GM18498 (cell line): Measurements from ENCODE around the gene AGAP1.

Experiments
- ATAC-seq: cut with Tn5 transposase; IDR thresholded peaks from one replicate; pipeline ENCODE4 v1.9.1; 2021; ENCODE audit warnings: mild to moderate bottlenecking, moderate library complexity; ENCODE audit not compliant: unreplicated experiment

The AGAP1 gene

DNA sequence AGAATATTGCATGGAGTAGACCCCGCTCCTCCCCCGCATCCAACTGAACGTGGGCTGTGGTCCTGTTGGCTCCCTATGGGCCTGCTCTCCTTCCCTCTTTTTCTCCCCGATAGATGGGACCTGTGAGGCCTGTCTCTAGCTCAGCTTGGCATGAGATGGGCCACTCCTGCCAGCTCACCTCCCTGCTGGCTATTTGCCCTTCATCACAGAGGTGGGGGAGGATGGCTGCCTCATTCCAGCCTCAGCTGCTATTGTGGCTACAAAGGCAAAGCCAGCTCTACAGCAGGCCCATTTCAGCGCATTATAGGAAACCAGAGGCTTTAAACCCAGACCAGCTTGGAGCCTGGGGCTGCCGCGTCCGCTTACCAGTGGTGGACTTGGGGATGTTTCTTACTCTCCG, 360.4 kb downstream of the AGAP1 start:
- ATAC-seq, result no peak

DNA sequence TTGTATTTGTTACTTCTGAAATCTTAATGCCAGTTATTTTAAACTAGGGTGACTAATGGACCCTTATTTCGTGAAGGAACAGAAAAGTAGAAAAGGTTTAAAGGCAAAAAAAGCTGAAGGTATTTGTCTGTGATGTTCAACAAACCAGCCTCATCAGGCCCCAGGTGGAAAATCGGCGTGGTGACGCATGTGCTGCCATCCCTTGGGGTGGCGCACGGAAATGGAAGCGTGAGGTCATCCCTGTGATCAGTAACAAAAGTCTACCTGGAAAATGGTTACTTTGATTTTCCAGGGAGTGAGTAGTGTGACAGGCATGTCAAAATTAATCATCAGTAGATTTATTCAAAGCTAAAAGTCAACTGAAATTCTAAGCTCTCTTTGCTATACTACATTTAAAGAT, 361.2 kb downstream of the AGAP1 start:
- ATAC-seq, result no peak

DNA sequence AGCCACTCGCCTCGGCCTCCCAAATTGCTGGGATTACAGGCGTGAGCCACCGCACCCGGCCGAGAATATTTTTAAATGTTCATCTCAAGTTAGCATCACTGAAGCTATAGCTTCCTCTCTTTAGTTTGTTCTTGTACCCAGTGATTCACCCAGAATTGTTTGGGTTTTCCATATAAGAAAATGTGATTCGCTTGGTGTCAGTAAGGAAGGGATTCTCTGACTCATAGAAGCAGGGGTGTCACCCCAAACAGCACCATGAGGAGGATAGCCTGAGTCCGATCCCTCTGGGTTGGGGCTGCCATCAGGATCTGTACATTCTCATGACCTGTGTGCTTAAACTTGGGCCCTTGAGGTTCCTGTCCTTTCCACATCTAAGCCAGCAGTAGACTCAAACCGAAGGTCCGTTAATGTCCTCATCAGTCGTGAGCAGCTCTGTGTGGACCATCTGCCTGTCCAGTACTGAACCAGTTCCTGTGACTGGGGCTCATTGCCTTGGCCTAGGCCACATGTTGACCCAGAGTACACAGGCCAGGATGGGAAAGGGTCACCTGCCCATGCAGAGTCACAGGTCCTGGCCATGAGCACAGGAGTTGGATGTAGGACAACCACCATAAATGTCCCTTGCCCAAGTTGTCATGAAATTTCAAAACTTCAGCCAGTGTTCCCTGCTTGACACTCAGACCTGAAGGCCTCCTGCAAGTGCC, 362.5 kb downstream of the AGAP1 start:
- ATAC-seq, result no peak

DNA sequence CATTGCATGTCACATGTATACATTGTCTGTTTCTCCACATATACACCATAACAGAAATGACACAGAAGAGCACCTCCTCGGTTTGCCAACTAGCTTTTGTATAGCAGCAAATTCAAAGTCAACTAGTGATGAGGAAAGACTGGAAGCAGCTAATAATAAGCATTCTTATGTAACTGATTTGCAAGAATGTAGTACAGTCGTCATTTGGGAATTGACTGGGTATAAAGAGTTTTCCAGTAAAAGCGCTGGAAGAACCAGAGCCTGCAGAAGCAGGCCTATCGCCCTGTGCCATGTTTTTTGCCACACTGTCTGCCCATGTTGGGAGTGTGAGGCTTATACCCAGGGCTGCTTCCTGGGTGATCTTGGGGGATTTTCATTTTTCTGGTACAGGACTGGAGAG, 363.8 kb downstream of the AGAP1 start:
- no peak for ATAC-seq

DNA sequence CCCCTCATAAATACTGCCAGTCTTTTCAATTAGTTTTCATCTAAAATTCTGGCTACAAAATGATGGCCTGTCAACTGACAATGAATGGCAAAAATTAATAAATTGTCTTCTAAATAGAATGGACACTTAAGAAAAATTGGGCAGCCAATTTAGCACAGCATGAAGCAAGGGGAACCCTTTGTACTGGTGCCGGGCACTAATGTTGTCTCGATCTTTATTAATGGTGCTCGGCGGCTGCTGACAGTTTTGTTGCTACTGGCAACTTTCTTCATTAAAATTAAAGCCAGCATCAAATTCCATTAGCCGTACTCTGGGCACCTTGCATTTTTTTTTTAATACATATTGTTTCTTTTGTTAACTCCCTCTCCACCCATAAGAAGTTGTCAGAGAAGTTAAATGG, 365.0 kb downstream of the AGAP1 start:
- no peak for ATAC-seq

DNA sequence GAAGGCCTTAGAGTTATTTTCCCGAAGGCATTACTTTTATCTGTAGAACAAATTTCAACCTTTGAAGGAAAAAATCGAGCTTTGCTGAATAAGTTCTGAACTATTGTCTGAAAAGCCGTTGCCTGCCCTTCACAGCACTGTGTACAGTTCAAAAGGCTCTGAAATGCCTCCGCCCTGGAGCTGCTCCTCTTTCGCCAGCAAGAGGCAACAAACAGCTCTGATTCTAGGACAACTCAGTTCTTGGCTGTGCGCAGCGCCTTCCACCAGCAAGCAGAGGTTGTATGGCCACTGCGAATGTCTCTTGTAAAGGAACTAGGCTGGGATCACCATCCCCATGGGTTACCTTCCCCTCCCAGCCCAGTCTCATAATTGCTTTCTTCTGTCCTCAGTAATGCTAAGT, 365.8 kb downstream of the AGAP1 start:
- ATAC-seq, result no peak

DNA sequence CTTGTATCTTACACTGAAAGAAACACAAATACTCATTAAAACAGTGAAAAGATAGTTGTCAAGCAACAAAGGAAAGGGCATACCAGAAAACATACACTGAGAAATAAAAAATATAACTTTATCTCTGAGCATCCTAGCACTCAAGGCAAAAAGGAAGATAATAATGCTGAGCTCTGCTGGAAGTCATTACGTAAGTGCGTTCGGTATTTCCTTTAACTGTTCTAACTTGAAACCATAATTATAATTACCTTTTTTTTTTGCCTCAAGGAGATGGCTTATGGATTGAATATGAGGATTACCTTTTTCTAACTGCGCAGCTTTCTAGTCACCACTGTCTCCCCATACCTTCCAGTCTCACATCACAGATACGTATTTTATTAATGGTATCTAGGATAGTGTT, 366.3 kb downstream of the AGAP1 start:
- no peak for ATAC-seq

DNA sequence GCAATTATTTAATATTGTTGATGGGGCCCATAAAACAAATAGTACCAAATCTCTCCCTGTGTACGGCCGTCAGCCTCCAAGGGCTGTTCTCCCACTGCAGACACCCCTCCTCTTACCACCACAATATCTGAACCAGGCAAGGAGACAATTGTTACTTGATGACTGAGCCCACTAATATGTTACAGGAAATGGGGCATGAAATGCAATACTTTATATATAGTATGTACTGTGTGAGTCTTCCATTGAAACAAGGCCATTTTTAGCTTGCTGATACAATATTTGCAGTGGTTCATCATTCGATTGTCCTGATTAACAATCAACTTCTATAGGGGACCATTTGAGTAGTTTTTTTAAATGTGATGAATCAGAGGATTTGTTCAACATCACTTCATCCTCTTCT, 367.0 kb downstream of the AGAP1 start:
- ATAC-seq, result no peak

DNA sequence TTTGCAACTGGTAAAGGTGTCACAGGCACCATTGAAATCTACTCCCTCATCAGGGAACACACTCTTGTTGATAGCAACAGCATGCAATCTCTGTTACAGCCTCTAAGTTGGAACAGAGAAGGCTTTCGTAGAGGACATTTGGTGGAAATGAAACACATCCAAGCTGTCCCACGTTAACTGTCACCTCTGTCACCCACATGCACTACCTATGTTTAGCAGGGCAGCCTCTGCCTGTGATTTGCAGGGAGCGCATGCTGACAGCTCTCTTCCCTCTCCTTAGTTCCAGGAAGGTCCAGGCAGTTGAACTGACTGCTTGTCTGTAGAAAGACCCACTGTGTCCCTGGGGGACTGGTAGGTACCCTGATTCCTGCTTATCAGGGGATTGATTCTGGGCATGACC, 367.5 kb downstream of the AGAP1 start:
- ATAC-seq, result no peak

DNA sequence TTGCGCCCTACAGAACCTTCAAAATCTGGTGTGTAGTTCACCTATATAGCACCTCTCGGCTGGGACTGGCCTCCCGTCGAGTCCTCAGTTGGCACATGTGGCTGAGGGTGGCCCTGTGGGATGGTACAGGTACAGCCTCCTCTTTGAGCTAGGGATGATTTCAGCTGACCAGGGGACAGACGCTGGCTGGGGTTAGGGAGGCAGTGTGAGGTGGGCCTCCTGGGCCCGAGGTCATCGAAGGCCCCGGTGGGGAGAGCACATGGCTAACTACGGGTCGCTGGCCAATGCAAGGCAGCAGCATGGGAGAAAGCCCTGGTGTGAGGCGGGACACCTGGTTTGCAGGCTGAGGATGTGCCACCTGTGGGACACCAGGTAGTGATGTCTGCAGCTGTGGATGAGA, 369.6 kb downstream of the AGAP1 start:
- no peak for ATAC-seq

DNA sequence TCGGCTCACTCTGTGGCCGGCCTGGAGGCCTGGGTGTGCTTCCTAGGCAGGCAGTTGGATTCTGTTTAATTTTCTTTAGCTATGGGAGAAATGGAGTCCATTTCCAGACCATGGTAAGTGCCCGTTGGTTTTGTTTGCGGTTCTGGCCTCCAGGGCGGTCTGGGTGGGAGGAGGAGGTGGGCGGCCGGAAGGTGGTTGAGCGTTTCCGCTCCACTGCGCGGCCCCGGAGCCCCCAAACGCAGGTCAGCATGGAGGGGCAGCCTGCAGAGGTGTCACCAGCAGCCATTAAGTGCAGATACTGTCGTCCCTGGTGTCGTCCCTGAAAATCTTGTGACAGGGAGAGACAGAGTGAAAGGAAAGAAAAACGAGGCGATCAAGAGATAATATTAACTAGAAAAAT, 370.5 kb downstream of the AGAP1 start:
- no peak for ATAC-seq

DNA sequence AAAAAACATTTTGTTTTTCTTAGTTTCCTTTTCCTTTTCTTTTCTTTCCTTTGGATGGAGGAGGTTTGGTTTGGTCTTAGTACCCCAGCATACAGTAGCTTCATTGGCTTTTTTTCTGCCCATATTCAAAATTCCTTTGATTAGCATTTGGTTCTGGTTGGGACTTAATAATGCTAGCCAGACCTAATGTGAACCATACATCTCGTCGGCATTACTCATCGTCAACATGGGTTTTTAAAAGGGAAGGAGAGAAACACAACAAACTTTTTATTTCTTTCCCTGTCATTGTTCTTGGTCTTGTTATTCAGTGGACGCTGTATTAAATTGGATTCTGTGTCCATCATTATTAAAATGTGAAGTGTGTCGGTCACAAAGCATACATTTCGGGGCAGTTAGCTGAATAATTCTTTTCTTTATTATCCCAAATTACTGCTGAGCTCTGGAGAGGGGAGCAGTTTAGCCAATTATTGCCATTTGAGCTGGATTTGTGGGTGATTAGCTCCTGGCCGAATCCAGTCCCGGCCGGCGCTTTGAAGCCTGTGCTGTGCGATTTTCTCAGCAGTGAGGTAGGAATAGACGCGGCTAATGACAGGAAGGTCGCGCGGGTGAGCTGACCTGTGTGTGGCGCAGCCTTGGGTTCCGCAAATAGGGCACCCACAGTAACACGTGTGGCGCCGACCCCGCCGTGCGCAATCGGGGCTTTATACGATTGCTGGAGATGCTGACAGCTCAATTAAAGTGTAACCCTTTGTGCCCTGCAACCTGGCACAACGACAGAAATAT, 371.1 kb downstream of the AGAP1 start:
- no peak for ATAC-seq

DNA sequence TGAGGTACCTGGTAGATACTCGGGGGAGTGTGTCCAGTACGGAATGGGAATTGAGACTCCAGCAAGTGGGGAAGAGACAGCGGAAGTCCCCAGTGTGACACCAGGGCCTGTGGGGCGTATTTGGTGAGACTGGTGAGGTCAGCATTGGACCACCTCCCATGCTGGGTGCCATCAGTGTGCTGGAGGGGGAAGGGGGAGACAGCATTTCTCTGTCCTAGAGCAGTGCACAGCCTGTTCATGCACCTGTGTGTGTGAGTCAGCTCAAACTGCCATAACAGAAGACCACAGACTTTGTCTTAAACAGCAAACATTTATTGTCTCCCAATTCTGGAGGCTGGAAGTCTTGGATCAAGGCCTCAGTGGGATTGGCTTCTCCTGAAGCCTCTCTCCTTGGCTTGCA, 372.5 kb downstream of the AGAP1 start:
- no peak for ATAC-seq

DNA sequence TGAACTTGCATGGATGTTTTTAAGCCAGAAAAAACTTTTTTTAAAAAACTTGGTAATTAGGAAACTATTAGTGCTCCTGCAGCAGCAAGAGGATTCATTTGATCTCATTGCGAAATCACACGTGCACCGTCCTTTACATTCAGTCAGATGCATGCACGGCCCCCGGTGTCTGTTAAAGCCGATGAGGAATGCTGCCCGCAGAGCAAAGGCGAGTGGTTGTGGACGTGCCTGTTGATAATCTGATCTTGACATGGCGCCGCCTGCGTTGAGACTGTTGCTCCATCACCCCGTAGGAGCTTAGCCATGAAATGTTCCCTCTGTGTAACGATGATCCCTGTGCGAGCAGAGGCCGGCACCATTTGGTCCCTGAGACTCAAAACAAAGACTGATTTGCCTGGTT, 374.4 kb downstream of the AGAP1 start:
- no peak for ATAC-seq

DNA sequence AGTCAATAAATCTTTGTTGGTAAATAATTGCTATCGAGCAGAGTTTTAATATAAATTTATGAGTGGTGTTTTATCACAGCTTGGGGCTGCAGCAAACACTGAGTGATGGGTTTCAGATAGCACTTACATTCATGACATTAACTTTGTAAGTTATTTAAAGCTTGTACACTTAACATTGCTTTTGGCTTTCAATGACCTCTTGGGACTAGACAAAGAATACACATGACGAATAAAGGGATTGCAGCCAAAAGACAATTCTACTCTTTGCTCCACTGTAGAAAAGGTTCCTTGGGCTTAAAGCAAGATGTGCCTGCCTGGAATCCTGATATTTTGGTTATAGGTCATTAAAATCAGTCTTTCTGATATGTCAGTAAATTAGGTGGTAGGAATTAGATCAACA, 374.8 kb downstream of the AGAP1 start:
- no peak for ATAC-seq

DNA sequence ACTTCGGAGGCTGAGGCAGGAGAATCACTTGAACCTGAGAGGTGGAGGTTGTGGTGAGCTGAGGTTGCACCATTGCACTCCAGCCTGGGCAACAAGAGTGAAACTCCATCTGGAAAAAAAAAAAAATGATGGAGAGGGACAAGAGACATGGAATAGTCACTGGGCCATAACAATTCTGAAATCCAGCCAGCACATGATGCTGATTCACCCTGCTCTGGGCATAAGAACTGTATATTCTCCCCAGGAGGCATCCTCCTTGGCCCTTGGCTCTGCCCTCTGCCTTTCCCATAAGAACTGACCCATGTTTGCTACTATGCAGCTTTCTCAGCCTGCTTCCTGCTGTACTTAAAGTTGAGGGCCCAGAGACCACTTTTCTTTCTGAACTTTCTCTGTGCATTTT, 376.7 kb downstream of the AGAP1 start:
- no peak for ATAC-seq

DNA sequence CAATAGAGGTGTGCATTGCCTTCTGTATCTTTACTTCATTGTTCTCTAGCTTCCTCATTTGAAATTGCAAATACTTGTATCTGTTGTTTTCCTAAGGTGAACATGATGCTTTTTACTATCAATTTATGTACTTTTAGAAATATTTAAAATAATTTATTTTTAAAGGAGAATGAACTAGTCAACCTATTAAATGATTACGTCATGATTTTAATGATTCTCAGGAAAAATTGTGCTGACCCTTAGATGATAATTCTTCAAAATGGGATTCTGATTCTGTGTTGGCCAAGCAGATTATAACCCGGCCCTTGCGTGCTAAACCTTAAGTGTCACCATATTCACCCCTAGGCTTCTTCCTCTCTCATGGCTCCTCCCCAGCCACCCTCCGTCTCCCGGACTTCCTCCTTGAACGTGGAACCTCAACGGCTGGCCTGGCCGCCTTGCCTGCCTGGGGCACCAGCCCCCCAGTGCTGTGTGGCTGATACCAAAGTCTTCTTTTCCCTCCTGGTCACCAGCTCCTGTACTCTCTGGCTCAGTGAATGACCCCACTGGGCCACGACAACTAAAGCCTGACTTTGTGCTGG, 382.3 kb downstream of the AGAP1 start:
- no peak for ATAC-seq

DNA sequence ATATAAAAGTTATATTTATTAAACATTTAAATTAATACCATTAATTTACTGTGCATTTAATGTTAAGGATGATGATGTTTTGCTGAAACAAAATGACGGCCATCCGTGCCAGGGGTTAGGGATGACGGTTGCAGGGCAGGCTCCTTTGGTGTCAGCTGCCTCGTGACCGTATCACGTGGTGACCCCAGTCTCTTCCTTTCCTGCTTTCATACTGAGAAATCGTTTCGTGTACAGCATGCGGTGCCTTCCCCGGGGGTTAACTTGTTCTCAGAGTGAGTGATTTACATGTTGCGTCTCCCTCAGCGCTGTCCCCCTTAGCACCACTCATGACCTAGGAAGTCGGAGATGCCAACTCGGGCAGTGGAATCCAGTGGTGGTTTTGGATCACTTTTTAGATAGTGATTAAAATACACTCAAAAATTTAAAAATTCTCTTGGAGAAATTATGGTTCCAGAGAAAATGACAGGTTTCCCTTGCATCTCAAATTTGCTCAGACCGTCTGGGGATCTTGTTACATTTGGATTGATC, 383.5 kb downstream of the AGAP1 start:
- ATAC-seq, result no peak

DNA sequence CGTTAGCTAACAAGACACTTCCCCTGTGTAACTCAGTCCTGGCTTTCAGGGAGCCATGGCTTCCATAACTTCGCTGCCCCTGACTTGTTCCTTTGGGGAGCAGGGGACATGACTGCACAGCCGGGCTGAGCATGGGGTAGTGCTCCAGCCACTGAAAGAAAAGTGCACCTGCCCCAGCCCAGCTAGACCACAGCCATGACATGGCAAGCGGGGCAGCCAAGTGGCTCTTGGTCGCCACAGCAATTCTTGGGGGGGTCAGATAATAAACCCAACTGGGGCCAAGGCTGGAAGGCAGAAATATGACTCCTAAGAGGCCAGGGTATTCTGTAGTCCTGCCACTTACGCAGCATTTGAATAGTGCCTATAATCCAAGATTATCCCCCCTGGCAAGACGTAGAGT, 385.3 kb downstream of the AGAP1 start:
- ATAC-seq, result no peak

DNA sequence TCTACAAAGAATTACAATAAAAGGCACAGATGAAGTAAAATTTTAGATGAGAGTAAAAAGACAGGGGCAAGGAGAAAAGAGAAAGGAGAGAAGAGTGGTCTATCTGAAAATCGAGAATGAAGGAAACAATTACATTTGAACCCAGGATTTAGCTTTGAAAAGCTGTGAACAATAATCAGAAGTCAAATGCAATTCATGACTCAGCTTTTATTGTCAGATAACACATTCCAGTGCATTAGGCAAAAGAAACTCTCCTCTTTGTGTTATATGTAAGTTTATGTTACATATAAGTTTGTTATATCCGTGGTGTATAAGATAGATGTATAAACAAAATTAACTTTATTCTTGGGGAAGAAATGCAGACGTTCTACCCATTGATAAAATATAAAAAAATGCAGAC, 389.8 kb downstream of the AGAP1 start:
- ATAC-seq, result no peak

DNA sequence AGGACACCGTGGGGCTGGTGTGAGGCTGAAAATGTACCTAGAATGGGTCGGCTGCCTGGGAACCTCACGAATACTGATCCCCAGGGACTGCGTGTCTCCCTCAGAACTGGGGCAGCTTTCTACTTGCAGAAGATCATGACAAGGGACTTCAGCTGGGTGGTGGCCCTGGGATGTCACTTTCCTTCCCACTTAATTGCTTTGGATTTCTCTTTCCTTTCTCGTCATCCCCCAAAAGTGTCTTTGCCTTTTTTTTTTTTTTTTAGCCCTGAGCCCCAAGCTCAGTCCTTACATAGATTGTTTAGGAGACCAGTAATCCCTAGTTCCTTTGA, 395.4 kb downstream of the AGAP1 start:
- ATAC-seq, result no peak

DNA sequence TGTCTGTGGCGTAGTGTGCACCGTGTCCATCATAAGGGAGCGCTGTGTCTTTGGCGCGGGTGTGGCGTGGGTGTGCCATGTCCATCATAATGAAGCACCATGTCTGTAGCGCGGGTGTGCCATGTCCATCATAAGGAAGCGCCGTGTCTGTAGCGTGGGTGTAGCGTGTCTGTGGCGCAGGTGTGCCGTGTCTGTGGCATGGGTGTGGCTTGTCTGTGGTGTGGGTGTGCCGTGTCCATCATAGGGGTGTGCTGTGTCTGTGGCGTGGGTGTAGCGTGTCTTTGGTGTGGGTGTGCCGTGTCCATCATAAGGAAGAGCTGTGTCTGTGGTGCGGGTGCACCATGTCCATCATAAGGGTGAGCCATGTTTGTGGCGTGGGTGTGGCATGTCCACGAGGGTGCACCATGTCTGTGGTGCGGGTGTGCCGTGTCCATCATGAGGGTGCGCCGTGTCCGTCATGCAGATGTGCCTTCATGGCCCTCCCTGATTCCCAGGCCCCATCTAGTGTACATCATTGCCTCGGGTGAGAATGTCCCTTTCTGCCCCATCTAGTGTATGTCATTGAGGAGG, 399.4 kb downstream of the AGAP1 start:
- no peak for ATAC-seq
